ENCODE measurements around the gene PIGU.

PIGU gene

GRCh38 chr20:34675993-34676641, 775 bp downstream of the PIGU start:
- TF ChIP-seq FOXP2 (optimal IDR thresholded peaks at IDR 0.05; ENCODE audit: borderline replicate concordance, extremely low read depth, extremely low read length, insufficient read depth) (no peak), SIN3A (IDR thresholded peaks at IDR 0.05; ENCODE audit: borderline replicate concordance, insufficient read depth, low read length) (no peak), POLR2AphosphoS5 (IDR thresholded peaks at IDR 0.05; ENCODE audit: low read depth, low read length) (no peak), TAF1 (IDR thresholded peaks at IDR 0.05; ENCODE audit: borderline replicate concordance, insufficient read depth, low read length) (peak; percentile 4; the same call in 1 of the 2 replicates)
- TF ChIP-seq, protein P1, sequence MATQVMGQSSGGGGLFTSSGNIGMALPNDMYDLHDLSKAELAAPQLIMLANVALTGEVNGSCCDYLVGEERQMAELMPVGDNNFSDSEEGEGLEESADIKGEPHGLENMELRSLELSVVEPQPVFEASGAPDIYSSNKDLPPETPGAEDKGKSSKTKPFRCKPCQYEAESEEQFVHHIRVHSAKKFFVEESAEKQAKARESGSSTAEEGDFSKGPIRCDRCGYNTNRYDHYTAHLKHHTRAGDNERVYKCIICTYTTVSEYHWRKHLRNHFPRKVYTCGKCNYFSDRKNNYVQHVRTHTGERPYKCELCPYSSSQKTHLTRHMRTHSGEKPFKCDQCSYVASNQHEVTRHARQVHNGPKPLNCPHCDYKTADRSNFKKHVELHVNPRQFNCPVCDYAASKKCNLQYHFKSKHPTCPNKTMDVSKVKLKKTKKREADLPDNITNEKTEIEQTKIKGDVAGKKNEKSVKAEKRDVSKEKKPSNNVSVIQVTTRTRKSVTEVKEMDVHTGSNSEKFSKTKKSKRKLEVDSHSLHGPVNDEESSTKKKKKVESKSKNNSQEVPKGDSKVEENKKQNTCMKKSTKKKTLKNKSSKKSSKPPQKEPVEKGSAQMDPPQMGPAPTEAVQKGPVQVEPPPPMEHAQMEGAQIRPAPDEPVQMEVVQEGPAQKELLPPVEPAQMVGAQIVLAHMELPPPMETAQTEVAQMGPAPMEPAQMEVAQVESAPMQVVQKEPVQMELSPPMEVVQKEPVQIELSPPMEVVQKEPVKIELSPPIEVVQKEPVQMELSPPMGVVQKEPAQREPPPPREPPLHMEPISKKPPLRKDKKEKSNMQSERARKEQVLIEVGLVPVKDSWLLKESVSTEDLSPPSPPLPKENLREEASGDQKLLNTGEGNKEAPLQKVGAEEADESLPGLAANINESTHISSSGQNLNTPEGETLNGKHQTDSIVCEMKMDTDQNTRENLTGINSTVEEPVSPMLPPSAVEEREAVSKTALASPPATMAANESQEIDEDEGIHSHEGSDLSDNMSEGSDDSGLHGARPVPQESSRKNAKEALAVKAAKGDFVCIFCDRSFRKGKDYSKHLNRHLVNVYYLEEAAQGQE (IDR thresholded peaks at IDR 0.05; ENCODE audit: insufficient read depth in 1 of 2, low read depth in 2 of 2, low read length in 2 of 2) = no peak

DNA sequence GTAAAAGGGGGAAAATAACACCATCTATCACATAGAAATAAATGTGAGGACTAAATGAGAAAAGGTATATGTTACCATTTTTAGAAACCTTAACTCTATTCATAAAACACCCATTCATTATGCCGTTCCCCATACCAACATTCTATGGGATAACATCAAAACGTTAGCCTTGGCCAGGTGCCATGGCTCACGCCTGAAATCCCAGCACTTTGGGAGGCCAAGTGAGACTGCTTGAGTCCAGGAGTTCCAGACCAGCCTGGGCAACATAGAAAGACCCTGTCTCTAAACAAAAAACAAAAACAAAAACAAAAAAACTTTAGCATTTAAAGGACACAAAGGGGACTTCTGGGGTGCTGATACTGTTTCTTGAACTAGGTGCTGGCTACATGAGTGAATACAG, 1.3 kb downstream of the PIGU start:
- TF ChIP-seq TAF1 (IDR thresholded peaks at IDR 0.05; ENCODE audit: borderline replicate concordance, insufficient read depth, low read length) (no peak), FOXP2 (optimal IDR thresholded peaks at IDR 0.05; ENCODE audit: borderline replicate concordance, extremely low read depth, extremely low read length, insufficient read depth) (no peak), SIN3A (IDR thresholded peaks at IDR 0.05; ENCODE audit: borderline replicate concordance, insufficient read depth, low read length) (no peak)

- TF ChIP-seq, protein P1 (IDR thresholded peaks at IDR 0.05; ENCODE audit: insufficient read depth in 1 of 2, low read depth in 2 of 2, low read length in 2 of 2) = no peak
- TF ChIP-seq FOXP2 (optimal IDR thresholded peaks at IDR 0.05; ENCODE audit: borderline replicate concordance, extremely low read depth, extremely low read length, insufficient read depth) (no peak), SIN3A (IDR thresholded peaks at IDR 0.05; ENCODE audit: borderline replicate concordance, insufficient read depth, low read length) (no peak), POLR2AphosphoS5 (IDR thresholded peaks at IDR 0.05; ENCODE audit: low read depth, low read length) (no peak), TAF1 (IDR thresholded peaks at IDR 0.05; ENCODE audit: borderline replicate concordance, insufficient read depth, low read length) (no peak)
Observed at GRCh38 chr20:34673412-34673811, 3.5 kb downstream of the PIGU start.

GRCh38 chr20:34669094-34669493, 7.8 kb downstream of the PIGU start:
- TF ChIP-seq TAF1 (IDR thresholded peaks at IDR 0.05; ENCODE audit: borderline replicate concordance, insufficient read depth, low read length) = no peak
- TF ChIP-seq, protein P1 (IDR thresholded peaks at IDR 0.05; ENCODE audit: insufficient read depth in 1 of 2, low read depth in 2 of 2, low read length in 2 of 2) = no peak
- TF ChIP-seq FOXP2 (optimal IDR thresholded peaks at IDR 0.05; ENCODE audit: borderline replicate concordance, extremely low read depth, extremely low read length, insufficient read depth) = no peak
- TF ChIP-seq SIN3A (IDR thresholded peaks at IDR 0.05; ENCODE audit: borderline replicate concordance, insufficient read depth, low read length) = no peak
- no peak for TF ChIP-seq POLR2AphosphoS5 (IDR thresholded peaks at IDR 0.05; ENCODE audit: low read depth, low read length)

GRCh38 chr20:34663213-34663943, 13.5 kb downstream of the PIGU start:
- TF ChIP-seq SIN3A (IDR thresholded peaks at IDR 0.05; ENCODE audit: borderline replicate concordance, insufficient read depth, low read length) (no peak), TAF1 (IDR thresholded peaks at IDR 0.05; ENCODE audit: borderline replicate concordance, insufficient read depth, low read length) (no peak), FOXP2 (optimal IDR thresholded peaks at IDR 0.05; ENCODE audit: borderline replicate concordance, extremely low read depth, extremely low read length, insufficient read depth) (no peak), POLR2AphosphoS5 (IDR thresholded peaks at IDR 0.05; ENCODE audit: low read depth, low read length) (no peak)
- TF ChIP-seq, protein P1 (IDR thresholded peaks at IDR 0.05; ENCODE audit: insufficient read depth in 1 of 2, low read depth in 2 of 2, low read length in 2 of 2) = no peak

All from PFSK-1 (cell line).